GM12878 (cell line): ENCODE measurements around the gene SCRT2. TPM values are rescaled to one million over a fixed set of nuclear protein-coding genes. Genes with fewer than 3 reads are reported as not detected.

ENCODE experiments used
- ATAC-seq: fragments of 200-7000 bp; cut with Tn5 transposase; 3 replicates; pipeline ENCODE4 v1.9.1; 2020; ENCODE audit warnings: mild to moderate bottlenecking, moderate library complexity
- BruUV-seq: library from RNA; stranded (reverse); fragments of 400-500 nt; replicated peaks from 2 replicates; lab custom pipeline; 2021; lab: Mats Ljungman, UMichigan
- CTCF ChIA-PET: fragments of 300-600 bp; sonication (Branson Sonifier 250); formaldehyde crosslinking; extraction: SDS; loops from one replicate; lab custom pipeline; 2021; ENCODE audit warnings: inconsistent platforms; lab: Yijun Ruan, JAX
- POLR2A ChIA-PET: fragments of 350-600 bp; formaldehyde crosslinking; extraction: SDS; loops from one replicate; lab custom pipeline; 2021; ENCODE audit warnings: inconsistent platforms; lab: Charles Lee
- RAD21 ChIA-PET: fragments of 300-600 bp; sonication (Branson Sonifier 250); formaldehyde crosslinking; loops from one replicate; lab custom pipeline; 2023; ENCODE audit warnings: antibody characterized with exemption; ENCODE audit not compliant: unreplicated experiment; lab: Charles Lee
- SMC1A ChIA-PET: fragments of 300-600 bp; sonication (Branson Sonifier 250); formaldehyde crosslinking; loops from one replicate; lab custom pipeline; 2023; ENCODE audit not compliant: unreplicated experiment, uncharacterized antibody; lab: Charles Lee
- DNase-seq: peaks from one replicate; pipeline ENCODE4 v3.0.0-alpha.2; 2011; ENCODE audit warnings: low read depth, low spot score
- FAIRE-seq: peaks from 3 replicates; lab custom pipeline; 2011; peaks lifted over from hg19 to GRCh38; lab: Jason Lieb, UNC
- H2AFZ ChIP-seq: 2 replicates; pipeline ENCODE4 v1.6.0; 2011; ENCODE audit warnings: low read depth, low read length, control low read depth; ENCODE audit not compliant: control insufficient read depth
- H3K27ac ChIP-seq: 2 replicates; pipeline ENCODE4 v1.5.1; 2011; ENCODE audit warnings: control low read depth; ENCODE audit not compliant: control insufficient read depth, insufficient read depth
- H3K27me3 ChIP-seq, 2 experiments: replicated peaks in 1 of 2; 2 replicates each; pipeline versions ENCODE4 v1.6.0 to v1.6.1; 2011; ENCODE audit warnings: low read length in 1 of 2; ENCODE audit not compliant: control insufficient read depth in 2 of 2, insufficient read depth in 2 of 2
- H3K36me3 ChIP-seq, 2 experiments: 2 replicates each; pipeline ENCODE4 v1.5.1; 2011; ENCODE audit warnings: low read length in 1 of 2; ENCODE audit not compliant: control insufficient read depth in 2 of 2, insufficient read depth in 2 of 2
- H3K4me1 ChIP-seq: 2 replicates; pipeline ENCODE4 v1.6.1; 2011; ENCODE audit warnings: mild to moderate bottlenecking, low read length, moderate library complexity, mixed read lengths; ENCODE audit not compliant: control insufficient read depth, insufficient read depth
- H3K4me2 ChIP-seq: 2 replicates; pipeline ENCODE4 v1.6.0; 2011; ENCODE audit warnings: control low read depth; ENCODE audit not compliant: control insufficient read depth, insufficient read depth
- H3K4me3 ChIP-seq: fragments of 200-600 bp; sonication (generic); 2 replicates; pipeline ENCODE4 v1.5.1; 2016
- H3K79me2 ChIP-seq: 2 replicates; pipeline ENCODE4 v1.6.0; 2011; ENCODE audit warnings: low read length; ENCODE audit not compliant: control insufficient read depth, insufficient read depth
- H3K9ac ChIP-seq: 2 replicates; pipeline ENCODE4 v1.8.0; 2011; ENCODE audit warnings: low read length, control low read depth, mixed read lengths; ENCODE audit not compliant: control insufficient read depth, insufficient read depth
- H3K9me3 ChIP-seq: replicated peaks from 3 replicates; pipeline ENCODE4 v1.5.1; 2011; ENCODE audit warnings: mild to moderate bottlenecking, low read length; ENCODE audit not compliant: control insufficient read depth, insufficient read depth
- H4K20me1 ChIP-seq: 2 replicates; pipeline ENCODE4 v1.6.0; 2011; ENCODE audit not compliant: control insufficient read depth, insufficient read depth
- CREB1 ChIP-seq: IDR thresholded peaks from 2 replicates; pipeline ENCODE4 v1.6.1; 2012; ENCODE audit warnings: low read depth, mild to moderate bottlenecking, inconsistent platforms
- KLF5 ChIP-seq: fragments of 450-650 bp; IDR thresholded peaks from 2 replicates; pipeline ENCODE4 v1.6.1; 2014; ENCODE audit warnings: mild to moderate bottlenecking; ENCODE audit not compliant: partially characterized antibody
- NFYA ChIP-seq: IDR thresholded peaks from 2 replicates; pipeline ENCODE4 v1.6.1; 2011; ENCODE audit warnings: low read depth, mild to moderate bottlenecking, low read length, improper control_type of control experiment, borderline replicate concordance
- NR2C2 ChIP-seq: IDR thresholded peaks from 2 replicates; pipeline ENCODE4 v1.6.1; 2011; ENCODE audit warnings: borderline replicate concordance, low read depth; ENCODE audit not compliant: control insufficient read depth, insufficient read length
- POLR2AphosphoS2 ChIP-seq: IDR thresholded peaks from 2 replicates; pipeline ENCODE4 v1.6.1; 2011; ENCODE audit warnings: low read depth, mild to moderate bottlenecking, low read length, improper control_type of control experiment, moderate library complexity
- RCOR1 ChIP-seq: conservative IDR thresholded peaks from 2 replicates; pipeline ENCODE4 v1.6.1; 2012; ENCODE audit warnings: low read depth, low read length, improper control_type of control experiment
- SMC3 ChIP-seq: IDR thresholded peaks from 2 replicates; pipeline ENCODE4 v1.6.1; 2011; ENCODE audit warnings: low read length, improper control_type of control experiment, borderline replicate concordance
- STAT1 ChIP-seq: fragments of 450-650 bp; conservative IDR thresholded peaks from 2 replicates; pipeline ENCODE4 v1.6.1; 2014; ENCODE audit warnings: antibody characterized with exemption, mild to moderate bottlenecking
- WGBS: methylation state at CpG from one replicate; pipeline ENCODE4 v1.1.6; 2016; ENCODE audit warnings: low lambda C conversion rate; ENCODE audit not compliant: insufficient replicate concordance, insufficient coverage; ENCODE audit errors: missing lambda C conversion rate; 5-methylcytosine and 5-hydroxymethylcytosine counted together
- in situ Hi-C: fragments of 300-500 bp; cut with MboI; formaldehyde crosslinking; loops from 9 replicates; pipeline ENCODE4 v1.14.3; 2018; ENCODE audit warnings: mixed read lengths
- intact Hi-C: fragments of 100-400 bp; cut with micrococcal nuclease; formaldehyde crosslinking; loops from one replicate; pipeline ENCODE4 v1.14.2; 2022; ENCODE audit not compliant: unreplicated experiment
- polyA plus RNA-seq, 11 experiments: library from polyadenylated mRNA; depleted of rRNA in 4 of 11; unstranded in 6 of 11; stranded (reverse) in 5 of 11; fragments of >200 nt; fragmentation: Nextera tagmentation in 4 of 11; fragmentation: Illumina TruSeq in 1 of 11; extraction: Ambion mirVana in 4 of 11; extraction: Trizol in 1 of 11; gene quantifications; 1 replicate in 1 of 11; 2 replicates in 10 of 11; pipeline versions ENCODE4 v1.2.1 to v1.2.3, GENCODE V29; 2011 to 2016; ENCODE audit warnings: inconsistent platforms in 2 of 11, missing spikeins in 2 of 11, low read depth in 1 of 11
- total RNA-seq, 4 experiments: library from RNA; depleted of rRNA in 3 of 4; stranded (reverse); fragments of >200 nt in 3 of 4; fragmentation: Illumina TruSeq in 1 of 4; extraction: Trizol in 1 of 4; gene quantifications; 2 replicates each; pipeline versions ENCODE4 v1.2.1 to v1.2.3, GENCODE V29; 2013 to 2021
- TF ChIP-seq, protein P1 (sequence below): fragments of 450-650 bp; formaldehyde crosslinking; IDR thresholded peaks from 2 replicates; pipeline ENCODE4 v1.4.0; 2022; ENCODE audit warnings: mild to moderate bottlenecking, moderate library complexity
- TF ChIP-seq, protein P2 (sequence below): fragments of 450-650 bp; formaldehyde crosslinking; IDR thresholded peaks from 2 replicates; pipeline ENCODE4 v1.5.0; 2022; ENCODE audit warnings: mild to moderate bottlenecking, missing genetic modification characterization
- TF ChIP-seq, protein P3 (sequence below): fragments of 450-650 bp; IDR thresholded peaks from 2 replicates; pipeline ENCODE4 v1.6.1; 2017; ENCODE audit warnings: mild to moderate bottlenecking, low read depth, inconsistent platforms; ENCODE audit not compliant: poor library complexity, severe bottlenecking
- TF ChIP-seq, protein P4 (sequence below): IDR thresholded peaks from 2 replicates; pipeline ENCODE4 v1.6.1; 2011; ENCODE audit warnings: low read depth, low read length, improper control_type of control experiment, borderline replicate concordance
- TF ChIP-seq, protein P5 (sequence below): fragments of 450-650 bp; IDR thresholded peaks from 2 replicates; pipeline ENCODE4 v1.6.1; 2014; ENCODE audit warnings: mild to moderate bottlenecking

SCRT2 gene
- total and polyA plus RNA-seq, 10 of the 15 experiments (the other 5 are each of a cell fraction or from before 2014, with no cell fraction given) = not detected

DNA sequence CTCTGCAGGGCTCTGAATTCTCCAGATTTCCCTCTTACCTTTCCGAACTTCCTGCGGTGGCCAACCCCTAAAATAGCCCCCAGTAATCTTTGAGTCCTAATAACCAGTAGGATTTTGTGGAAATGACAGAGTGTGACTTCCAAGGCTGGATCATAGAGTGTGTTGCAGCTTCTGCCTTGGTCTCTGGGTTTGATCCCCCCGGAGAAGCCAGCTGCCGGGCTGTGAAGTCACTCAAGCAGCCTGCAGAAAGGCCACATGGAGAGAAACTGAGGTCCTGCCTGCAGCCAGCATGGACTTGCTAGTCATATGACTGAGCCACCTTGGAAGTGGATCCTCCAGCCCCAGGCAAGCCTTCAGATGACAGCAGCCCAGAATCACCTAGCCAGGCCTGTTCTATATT, 46.3 kb upstream of the SCRT2 start:
- FAIRE-seq = no peak
- intact Hi-C loops = no loop called here
- ChIA-PET CTCF (interaction anchor here (1.0 kb wide), 1 partner anchor 18 kb away, joined by 3 read pairs; no protein-coding TSS in a partner anchor), RAD21 (no interaction called here), SMC1A (no interaction called here), POLR2A (no interaction called here)
- Histone ChIP-seq H3K4me2 (no peak overlapping the region), H3K27me3 (peaks cover 0 to 2% of the 10 kb centered on the region in 2 experiments; a peak in 2 of 4 replicates), H3K9ac (no peak overlapping the region), H3K4me3 (no peak overlapping the region), H2AFZ (no peak overlapping the region), H3K9me3 (no peaks in the 10 kb centered on the region), H3K27ac (no peak overlapping the region), H3K4me1 (no peaks in the 10 kb centered on the region), H4K20me1 (no peaks in the 10 kb centered on the region), H3K79me2 (no peaks in the 10 kb centered on the region), H3K36me3 (no peaks in the 10 kb centered on the region)
- no peak for ATAC-seq
- in situ Hi-C loops = no loop called here
- no TSS peak for BruUV-seq
- WGBS = 54% methylated on average over 4 of the region's 4 CpGs
- DNase-seq = no peak
- TF ChIP-seq SMC3 = no peak
- no peak for TF ChIP-seq KLF5
- TF ChIP-seq, protein P1, sequence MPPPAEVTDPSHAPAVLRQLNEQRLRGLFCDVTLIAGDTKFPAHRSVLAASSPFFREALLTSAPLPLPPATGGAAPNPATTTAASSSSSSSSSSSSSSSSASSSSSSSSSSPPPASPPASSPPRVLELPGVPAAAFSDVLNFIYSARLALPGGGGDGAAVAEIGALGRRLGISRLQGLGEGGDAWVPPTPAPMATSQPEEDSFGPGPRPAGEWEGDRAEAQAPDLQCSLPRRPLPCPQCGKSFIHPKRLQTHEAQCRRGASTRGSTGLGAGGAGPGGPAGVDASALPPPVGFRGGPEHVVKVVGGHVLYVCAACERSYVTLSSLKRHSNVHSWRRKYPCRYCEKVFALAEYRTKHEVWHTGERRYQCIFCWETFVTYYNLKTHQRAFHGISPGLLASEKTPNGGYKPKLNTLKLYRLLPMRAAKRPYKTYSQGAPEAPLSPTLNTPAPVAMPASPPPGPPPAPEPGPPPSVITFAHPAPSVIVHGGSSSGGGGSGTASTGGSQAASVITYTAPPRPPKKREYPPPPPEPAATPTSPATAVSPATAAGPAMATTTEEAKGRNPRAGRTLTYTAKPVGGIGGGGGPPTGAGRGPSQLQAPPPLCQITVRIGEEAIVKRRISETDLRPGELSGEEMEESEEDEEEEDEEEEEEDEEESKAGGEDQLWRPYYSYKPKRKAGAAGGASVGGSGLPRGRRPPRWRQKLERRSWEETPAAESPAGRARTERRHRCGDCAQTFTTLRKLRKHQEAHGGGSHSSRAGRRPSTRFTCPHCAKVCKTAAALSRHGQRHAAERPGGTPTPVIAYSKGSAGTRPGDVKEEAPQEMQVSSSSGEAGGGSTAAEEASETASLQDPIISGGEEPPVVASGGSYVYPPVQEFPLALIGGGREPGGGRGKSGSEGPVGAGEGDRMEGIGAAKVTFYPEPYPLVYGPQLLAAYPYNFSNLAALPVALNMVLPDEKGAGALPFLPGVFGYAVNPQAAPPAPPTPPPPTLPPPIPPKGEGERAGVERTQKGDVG = no peak
- TF ChIP-seq, protein P2, sequence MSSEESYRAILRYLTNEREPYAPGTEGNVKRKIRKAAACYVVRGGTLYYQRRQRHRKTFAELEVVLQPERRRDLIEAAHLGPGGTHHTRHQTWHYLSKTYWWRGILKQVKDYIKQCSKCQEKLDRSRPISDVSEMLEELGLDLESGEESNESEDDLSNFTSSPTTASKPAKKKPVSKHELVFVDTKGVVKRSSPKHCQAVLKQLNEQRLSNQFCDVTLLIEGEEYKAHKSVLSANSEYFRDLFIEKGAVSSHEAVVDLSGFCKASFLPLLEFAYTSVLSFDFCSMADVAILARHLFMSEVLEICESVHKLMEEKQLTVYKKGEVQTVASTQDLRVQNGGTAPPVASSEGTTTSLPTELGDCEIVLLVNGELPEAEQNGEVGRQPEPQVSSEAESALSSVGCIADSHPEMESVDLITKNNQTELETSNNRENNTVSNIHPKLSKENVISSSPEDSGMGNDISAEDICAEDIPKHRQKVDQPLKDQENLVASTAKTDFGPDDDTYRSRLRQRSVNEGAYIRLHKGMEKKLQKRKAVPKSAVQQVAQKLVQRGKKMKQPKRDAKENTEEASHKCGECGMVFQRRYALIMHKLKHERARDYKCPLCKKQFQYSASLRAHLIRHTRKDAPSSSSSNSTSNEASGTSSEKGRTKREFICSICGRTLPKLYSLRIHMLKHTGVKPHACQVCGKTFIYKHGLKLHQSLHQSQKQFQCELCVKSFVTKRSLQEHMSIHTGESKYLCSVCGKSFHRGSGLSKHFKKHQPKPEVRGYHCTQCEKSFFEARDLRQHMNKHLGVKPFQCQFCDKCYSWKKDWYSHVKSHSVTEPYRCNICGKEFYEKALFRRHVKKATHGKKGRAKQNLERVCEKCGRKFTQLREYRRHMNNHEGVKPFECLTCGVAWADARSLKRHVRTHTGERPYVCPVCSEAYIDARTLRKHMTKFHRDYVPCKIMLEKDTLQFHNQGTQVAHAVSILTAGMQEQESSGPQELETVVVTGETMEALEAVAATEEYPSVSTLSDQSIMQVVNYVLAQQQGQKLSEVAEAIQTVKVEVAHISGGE (CRISPR knock-in tag) = no peak
- TF ChIP-seq NR2C2 = no peak
- TF ChIP-seq, protein P3, sequence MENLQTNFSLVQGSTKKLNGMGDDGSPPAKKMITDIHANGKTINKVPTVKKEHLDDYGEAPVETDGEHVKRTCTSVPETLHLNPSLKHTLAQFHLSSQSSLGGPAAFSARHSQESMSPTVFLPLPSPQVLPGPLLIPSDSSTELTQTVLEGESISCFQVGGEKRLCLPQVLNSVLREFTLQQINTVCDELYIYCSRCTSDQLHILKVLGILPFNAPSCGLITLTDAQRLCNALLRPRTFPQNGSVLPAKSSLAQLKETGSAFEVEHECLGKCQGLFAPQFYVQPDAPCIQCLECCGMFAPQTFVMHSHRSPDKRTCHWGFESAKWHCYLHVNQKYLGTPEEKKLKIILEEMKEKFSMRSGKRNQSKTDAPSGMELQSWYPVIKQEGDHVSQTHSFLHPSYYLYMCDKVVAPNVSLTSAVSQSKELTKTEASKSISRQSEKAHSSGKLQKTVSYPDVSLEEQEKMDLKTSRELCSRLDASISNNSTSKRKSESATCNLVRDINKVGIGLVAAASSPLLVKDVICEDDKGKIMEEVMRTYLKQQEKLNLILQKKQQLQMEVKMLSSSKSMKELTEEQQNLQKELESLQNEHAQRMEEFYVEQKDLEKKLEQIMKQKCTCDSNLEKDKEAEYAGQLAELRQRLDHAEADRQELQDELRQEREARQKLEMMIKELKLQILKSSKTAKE = no peak
- TF ChIP-seq NFYA = no peak
- TF ChIP-seq STAT1 = no peak
- no peak for TF ChIP-seq RCOR1
- no peak for TF ChIP-seq CREB1
- TF ChIP-seq POLR2AphosphoS2 = no peak
- TF ChIP-seq, protein P4, sequence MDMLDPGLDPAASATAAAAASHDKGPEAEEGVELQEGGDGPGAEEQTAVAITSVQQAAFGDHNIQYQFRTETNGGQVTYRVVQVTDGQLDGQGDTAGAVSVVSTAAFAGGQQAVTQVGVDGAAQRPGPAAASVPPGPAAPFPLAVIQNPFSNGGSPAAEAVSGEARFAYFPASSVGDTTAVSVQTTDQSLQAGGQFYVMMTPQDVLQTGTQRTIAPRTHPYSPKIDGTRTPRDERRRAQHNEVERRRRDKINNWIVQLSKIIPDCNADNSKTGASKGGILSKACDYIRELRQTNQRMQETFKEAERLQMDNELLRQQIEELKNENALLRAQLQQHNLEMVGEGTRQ = no peak
- TF ChIP-seq, protein P5, sequence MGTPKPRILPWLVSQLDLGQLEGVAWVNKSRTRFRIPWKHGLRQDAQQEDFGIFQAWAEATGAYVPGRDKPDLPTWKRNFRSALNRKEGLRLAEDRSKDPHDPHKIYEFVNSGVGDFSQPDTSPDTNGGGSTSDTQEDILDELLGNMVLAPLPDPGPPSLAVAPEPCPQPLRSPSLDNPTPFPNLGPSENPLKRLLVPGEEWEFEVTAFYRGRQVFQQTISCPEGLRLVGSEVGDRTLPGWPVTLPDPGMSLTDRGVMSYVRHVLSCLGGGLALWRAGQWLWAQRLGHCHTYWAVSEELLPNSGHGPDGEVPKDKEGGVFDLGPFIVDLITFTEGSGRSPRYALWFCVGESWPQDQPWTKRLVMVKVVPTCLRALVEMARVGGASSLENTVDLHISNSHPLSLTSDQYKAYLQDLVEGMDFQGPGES = no peak
